NCI-H1048 (cell line): ENCODE data around the gene TGFBR1.
"Not testable (repeated sequence)": the region's sequence is repeated elsewhere in the genome, so short reads cannot be mapped to it uniquely, and the experiment has no call there.

Experiments used
- DNase-seq: peaks from one replicate; lab custom pipeline; 2025; lab: John Stamatoyannopoulos, UW

Gene TGFBR1

DNA sequence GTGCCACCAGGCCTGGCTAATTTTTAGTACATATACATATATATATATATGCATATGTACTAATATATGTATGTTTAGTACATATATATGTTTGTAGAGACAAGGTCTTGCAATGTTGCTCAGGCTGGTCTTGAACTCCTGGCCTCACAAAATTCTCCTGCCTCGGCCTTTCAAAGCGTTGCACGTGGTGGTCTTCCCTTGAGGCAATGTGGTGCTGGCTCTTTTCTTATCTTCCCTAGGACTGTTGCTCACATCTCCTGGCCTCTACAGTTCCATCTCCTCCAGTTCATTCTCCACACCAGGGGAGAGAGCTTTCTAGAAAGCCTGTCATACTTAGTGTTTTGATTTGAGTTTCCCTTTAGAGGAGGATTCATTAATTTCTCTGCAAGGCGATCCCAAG is 28.9 kb upstream of the TGFBR1 start:
- no peak for DNase-seq

GRCh38 chr9:99076483-99077171 is 28.3 kb upstream of the TGFBR1 start:
- no peak for DNase-seq

- no peak for DNase-seq
Observed at GRCh38 chr9:99078717-99079116, 26.2 kb upstream of the TGFBR1 start.

GRCh38 chr9:99079542-99079941 is 25.4 kb upstream of the TGFBR1 start:
- no peak for DNase-seq

- DNase-seq = no peak
Observed at GRCh38 chr9:99083051-99083450, 21.9 kb upstream of the TGFBR1 start.

GRCh38 chr9:99085949-99086948 is 18.7 kb upstream of the TGFBR1 start:
- DNase-seq = no peak

GRCh38 chr9:99087462-99087861 is 17.5 kb upstream of the TGFBR1 start:
- no peak for DNase-seq

GRCh38 chr9:99090336-99091130 is 14.4 kb upstream of the TGFBR1 start:
- no peak for DNase-seq

- no peak for DNase-seq
Observed at GRCh38 chr9:99092643-99093491, 12.0 kb upstream of the TGFBR1 start.

- no peak for DNase-seq
Observed at GRCh38 chr9:99093492-99093791, 11.5 kb upstream of the TGFBR1 start.

DNA sequence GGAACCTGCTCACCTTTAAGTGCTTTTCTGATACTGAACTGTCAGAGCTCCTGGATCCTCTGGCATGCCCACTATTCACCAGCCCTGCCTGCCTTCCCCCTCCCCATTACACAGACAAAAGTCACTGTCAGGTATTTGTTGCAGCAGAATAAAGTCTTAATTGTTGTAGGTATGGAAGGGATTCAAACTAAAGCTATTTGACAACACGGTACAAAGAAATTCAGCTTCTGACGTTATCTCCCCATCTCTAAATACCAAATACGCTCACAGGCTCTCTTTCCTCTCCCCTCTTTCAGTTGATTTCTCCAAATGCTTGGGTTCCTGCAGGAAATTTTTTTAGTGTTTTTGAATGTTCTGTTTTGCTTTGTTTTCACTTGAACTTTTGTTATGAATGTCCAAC is 9.3 kb upstream of the TGFBR1 start:
- DNase-seq = no peak

GRCh38 chr9:99096409-99096808 is 8.5 kb upstream of the TGFBR1 start:
- DNase-seq = no peak

GRCh38 chr9:99099806-99100585 is 4.9 kb upstream of the TGFBR1 start:
- DNase-seq = not testable (repeated sequence)

DNA sequence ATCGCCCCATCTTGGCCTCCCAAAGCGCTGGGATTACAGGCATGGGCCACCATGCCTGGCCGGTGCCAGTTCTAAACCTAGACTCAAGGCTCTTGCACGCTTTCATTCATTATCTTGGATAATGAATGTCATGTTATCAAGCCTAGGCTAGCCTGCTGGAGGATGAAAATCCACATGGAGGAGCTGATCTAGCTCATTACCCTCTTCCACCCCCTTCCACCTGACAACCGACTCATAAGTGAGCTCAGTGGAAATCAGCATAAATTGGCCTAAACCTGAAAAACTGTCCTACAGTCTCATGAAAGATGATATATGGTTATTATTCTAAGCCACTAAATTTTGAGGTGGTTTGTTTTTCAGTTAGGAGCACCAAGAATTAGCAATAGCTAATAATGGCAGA is 3.6 kb upstream of the TGFBR1 start:
- DNase-seq = no peak

DNA sequence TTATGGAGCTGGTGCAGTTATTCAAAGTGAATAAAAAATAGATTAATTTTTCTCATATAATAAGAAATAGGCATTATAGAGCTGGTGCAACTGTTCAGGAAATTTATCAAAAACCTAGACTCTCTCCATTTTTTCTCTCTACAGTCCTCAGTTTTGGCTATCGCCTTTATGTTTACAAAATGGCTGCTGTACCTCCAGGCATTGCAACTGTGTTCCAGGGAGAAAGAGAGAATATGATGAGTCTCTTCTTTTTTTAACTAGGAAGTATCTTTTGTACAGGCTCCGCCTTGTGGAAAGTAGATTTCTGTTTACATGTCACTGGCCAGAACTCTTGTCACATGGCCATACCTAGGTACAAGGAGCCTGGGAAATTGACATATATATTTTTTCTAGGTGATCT is 3.1 kb upstream of the TGFBR1 start:
- no peak for DNase-seq

DNA sequence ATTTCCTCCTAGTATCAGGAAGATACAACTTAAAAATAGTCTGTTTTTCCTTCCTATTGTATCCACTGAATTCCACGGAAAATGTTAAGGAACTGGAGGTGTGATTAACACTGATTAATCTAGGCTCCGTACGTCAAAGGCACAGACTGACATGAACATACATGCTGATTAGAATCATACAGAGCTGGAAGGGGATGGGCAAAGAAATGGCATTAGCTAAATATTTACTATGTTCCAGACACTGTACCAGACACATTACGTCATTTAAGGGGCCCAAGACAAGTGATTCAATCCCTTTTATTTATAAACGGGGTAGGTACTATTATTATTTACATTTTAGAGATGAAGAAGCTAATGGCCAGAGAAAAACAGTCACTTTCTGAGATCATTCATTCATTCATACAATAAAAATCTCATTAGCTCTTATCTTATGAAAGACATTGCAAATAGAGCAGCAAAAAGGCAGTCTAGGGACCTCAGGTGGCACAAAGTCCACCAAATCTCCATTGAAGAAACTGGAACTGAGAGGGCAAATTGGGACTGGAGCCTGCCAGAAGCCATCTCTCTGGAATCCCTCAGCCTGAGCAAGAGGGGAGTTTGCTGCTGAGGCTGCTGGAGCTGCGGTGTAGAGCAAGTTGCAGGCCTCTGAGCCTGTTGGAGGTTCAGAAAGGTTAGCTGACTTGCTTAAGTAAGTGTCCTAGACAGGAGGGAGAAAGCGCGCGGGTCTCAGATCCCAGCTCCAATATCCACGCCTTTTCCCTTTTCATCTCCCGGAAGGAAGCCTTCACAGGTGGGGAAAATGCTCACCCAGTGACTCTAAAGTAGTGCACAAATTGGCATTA is 1.6 kb upstream of the TGFBR1 start:
- no peak for DNase-seq

GRCh38 chr9:99103901-99104458 is 933 bp upstream of the TGFBR1 start:
- no peak for DNase-seq

DNA sequence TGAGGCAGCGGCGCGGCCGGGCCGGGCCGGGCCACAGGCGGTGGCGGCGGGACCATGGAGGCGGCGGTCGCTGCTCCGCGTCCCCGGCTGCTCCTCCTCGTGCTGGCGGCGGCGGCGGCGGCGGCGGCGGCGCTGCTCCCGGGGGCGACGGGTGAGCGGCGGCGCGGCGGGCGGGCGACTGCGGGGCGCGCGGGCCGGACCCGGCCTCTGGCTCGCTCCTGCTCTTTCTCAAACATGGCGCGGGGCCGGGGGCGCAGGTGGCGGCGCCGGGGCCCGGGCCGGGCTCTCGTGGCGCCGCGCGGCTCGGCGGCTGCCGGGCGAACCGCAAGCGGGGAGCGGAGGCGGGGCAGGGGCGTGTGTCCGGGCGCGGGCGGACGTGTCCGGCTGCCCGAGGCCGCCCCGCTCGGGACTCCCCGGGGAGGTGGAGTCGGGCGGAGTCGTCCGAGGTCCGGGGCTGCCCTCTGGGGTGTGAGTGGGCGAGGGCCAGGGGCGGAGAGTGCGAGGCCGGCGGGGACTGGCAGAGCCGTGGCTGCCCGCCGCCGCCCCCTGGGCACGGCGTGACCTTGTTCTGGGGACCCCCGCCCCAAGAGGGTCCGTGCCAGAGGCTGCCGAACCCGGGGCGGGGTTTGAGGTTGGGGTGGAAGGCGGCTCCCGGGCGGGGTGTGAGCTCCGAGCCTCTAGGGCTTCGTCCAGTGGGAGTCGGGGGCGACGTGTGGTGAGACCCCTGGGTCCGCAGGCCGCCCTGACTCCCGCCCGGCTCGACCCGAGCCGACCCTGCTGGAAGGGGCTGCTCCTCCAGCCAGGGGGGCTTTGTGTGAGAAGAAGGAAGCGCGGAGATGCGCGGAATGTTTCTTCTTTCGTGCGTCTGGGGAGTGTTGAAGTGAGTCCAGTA is 485 bp downstream of the TGFBR1 start:
- no peak for DNase-seq

GRCh38 chr9:99106044-99106375 is 1.1 kb downstream of the TGFBR1 start:
- DNase-seq = no peak
